GM19372 (cell line): Measurements from ENCODE around the gene CNST.
"Not testable (repeated sequence)": the region's sequence is repeated elsewhere in the genome, so short reads cannot be mapped to it uniquely, and the experiment has no call there.

Experiments used
- ATAC-seq: cut with Tn5 transposase; IDR thresholded peaks from one replicate; pipeline ENCODE4 v1.9.1; 2021; ENCODE audit warnings: mild to moderate bottlenecking, low read depth, moderate library complexity; ENCODE audit not compliant: unreplicated experiment

CNST gene

DNA sequence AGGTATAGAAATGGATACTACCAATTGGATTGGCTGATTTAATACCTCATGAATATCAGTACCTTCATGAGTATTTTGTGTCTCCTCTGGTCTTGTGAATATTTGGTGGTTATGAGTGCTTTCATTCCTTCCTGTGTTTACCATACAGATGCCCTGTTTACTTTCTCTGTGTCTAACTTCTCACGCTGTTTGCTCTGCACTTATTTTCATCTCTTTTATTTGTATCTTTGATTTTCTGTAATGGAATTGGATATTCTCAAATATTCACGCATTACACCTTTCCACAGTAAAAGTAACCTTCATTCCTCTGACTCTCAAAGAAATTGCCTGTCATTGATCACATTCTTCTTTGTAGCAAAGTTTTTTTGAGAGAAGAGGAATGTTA, 16.8 kb downstream of the CNST start:
- ATAC-seq: no peak

GRCh38 chr1:246583448-246584185, 17.4 kb downstream of the CNST start:
- no peak for ATAC-seq

DNA sequence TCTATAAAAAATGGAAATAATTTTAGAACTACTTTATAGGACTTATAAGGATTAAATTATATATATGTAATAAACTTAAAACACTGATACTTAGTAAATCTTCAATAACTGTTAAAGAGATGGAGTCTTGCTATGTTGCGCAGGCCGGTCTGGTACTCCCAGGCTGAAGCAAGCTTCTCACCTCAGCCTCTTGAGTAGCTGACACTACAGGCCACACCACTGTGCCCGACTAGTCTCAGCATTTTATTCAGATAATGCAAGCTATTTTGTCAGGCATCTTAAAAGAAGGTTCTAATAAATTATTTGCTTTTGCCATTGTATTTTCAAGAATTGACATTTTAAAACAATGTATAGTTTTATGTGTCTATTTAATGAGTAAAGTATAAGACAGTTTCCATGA, 20.8 kb downstream of the CNST start:
- no peak for ATAC-seq

GRCh38 chr1:246587606-246588005, 21.4 kb downstream of the CNST start:
- no peak for ATAC-seq

GRCh38 chr1:246588159-246588721, 22.0 kb downstream of the CNST start:
- ATAC-seq: no peak

DNA sequence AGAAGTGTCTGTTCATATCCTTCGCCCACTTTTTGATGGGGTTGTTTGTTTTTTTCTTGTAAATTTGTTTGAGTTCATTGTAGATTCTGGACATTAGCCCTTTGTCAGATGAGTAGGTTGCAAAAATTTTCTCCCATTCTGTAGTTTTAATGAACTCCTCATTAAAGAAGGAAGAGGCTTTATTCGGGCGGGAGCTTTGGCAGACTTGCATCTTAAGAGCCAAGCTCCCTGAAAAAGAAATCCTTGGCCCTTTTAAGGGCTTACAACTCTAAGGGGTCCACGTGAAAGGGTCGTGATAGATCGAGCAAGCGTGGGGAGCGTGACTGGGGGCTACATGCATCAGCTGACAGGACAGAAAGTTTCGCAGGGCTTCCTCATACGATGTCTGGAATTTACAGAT, 23.7 kb downstream of the CNST start:
- ATAC-seq: not testable (repeated sequence)

DNA sequence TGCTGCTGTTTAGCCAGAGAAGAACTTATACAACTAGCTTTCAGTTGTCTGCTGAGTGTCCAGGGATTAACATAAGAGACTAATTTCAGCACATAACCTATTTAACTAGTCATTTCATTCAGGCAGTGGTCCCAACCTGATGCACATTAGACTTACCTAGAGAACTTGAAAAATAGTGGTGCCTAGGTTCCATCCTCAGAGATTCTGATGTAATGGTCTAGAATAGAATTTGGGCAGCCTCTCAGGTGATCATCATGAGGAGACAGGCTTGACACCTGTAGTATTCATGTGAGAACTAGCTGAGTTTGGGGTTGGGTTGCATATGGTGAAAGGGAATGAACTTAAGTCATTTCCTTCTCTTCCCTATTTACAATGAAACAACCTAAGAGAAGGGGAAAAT, 24.8 kb downstream of the CNST start:
- peak; percentile 18 for ATAC-seq

DNA sequence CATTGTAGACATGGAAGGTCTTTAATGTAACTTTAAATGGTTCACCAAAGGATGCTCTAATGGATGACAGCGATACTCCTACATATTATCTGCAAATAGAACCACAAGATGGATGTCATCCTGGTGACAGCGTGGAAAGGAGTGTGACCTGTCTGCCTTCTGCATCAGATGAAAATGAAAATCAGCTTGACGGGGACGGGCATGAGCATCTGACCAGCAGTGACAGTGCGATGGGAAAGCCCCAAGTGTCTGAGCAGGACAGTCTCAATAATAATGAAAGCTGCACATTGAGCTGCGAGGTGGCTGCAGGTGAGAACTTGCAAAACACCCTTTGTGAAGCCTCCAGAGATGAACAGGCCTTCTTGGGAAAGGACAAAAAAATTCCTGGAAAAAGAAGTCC, 25.2 kb downstream of the CNST start:
- peak; percentile 96 for ATAC-seq

DNA sequence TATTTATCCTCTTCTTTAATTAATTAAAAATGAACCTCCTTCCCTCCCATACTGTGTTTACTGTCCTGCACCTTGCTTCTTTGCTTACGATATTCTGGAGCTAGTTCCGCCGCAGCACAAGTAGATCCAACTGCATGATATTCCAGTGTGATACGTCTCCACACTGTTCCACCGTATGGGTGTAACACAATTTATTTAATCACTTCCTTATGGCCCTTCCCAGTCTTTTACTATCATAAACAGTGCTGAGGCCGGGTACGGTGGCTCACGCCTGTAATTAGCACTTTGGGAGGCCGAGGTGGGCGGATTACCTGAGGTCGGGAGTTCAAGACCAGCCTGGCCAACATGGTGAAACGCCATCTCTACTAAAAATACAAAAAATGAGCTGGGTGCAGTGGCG, 25.7 kb downstream of the CNST start:
- ATAC-seq: peak; percentile 12

- ATAC-seq: no peak
Measured at GRCh38 chr1:246592695-246593094, 26.4 kb downstream of the CNST start.

DNA sequence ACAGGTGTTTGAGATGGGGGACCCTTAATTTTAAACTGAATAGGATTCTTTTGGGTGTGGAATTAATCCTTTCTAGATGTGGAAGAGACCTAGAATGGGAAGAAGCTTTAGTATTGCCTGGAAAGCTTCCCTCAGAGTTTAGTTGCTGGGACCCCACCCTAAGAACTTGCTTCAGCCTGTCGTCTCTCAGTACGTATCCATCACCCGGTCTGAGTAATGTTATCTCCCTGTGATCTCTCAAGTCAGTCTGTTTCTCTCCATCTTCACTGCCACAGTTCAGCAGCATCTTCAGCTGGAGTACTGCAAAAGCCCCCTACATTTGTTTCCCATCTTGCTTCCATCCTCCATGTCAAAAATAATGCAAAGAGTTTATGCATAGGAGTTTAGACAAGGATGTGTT, 28.9 kb downstream of the CNST start:
- ATAC-seq: no peak

- no peak for ATAC-seq
Measured at GRCh38 chr1:246597340-246597739, 31.1 kb downstream of the CNST start.

DNA sequence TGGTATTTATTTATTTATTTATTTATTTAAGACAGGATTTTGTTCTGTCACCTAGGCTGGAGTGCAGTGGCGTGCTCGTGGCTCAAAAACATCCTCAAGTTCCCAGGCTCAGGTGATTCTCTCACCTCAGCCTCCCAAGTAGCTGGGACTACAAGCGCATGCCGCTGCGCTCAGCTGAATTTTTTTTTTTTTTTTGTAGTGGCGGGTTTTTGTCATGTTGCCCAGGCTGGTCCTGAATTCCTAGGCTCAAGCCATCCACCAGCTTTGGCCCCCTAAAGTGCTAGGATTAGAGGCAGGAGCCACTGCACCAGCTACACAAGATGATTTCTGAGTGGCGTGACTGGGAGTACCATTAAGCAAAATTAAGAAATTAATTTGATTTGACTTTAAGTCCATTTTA, 31.7 kb downstream of the CNST start:
- no peak for ATAC-seq

GRCh38 chr1:246599315-246599714, 33.1 kb downstream of the CNST start:
- ATAC-seq: no peak

GRCh38 chr1:246600579-246600978, 34.3 kb downstream of the CNST start:
- ATAC-seq: no peak

GRCh38 chr1:246602194-246602593, 35.9 kb downstream of the CNST start:
- ATAC-seq: no peak

DNA sequence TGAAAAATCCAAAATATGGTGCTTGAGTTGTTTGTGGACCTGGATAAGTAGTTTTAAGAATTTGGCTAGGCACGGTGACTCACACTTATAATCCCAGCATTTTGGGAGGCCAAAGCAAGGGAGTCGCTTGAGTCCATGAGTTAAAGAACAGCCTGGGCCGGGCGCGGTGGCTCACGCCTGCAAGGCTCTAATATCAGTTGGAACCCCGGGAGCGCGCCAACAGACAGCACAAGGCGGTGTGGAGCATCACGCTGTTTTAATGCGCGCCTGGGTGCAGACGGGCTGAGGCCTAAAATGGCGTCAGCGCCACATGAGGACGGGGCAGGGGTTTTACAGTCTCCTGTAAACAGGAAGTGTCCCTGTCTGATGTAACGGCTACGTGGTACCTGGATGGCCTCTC, 39.0 kb downstream of the CNST start:
- not testable (repeated sequence) for ATAC-seq

DNA sequence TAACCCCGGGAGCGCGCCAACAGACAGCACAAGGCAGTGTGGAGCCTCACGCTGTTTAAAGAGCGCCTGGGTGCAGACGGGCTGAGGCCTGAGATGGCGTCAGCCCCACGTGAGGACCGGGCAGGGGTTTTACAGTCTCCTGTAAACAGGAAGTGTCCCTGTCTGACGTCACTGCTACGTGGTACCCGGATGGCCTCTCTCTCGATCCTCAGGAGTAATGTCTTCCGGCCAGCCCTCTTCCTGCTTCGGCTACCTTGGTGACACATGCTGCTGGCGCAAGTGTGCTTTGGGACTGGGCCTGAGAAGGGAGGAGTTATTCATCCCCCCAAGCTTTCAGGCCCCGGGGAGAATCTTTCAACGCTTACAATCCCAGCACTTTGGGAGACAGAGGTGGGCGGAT, 41.2 kb downstream of the CNST start:
- ATAC-seq: no peak

- ATAC-seq: no peak
Measured at GRCh38 chr1:246608616-246609376, 42.5 kb downstream of the CNST start.

DNA sequence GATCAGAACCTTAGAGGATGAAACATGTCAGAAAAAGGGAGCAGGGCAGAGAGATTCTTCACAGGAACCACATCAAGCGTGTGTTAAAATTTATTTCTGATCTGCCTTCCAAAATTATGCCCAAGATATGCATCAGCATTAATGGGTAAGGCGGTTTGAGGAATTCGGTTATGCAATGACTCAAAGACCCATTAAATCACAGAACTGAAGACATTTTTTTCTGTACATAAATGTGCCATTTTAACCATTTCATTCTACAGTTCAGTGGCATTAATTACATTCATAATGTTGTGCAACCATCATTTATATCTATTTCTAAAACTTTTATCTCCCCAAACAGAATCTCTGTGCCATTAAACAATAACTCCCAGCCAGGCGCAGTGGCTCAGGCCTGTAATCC, 43.4 kb downstream of the CNST start:
- ATAC-seq: no peak

GRCh38 chr1:246613096-246613758, 47.0 kb downstream of the CNST start:
- ATAC-seq: no peak
